Right cardiac atrium (tissue), 5 donors: ENCODE measurements around the gene PRSS48. TPM values are rescaled to one million over a fixed set of nuclear protein-coding genes. Genes with fewer than 3 reads are reported as not detected.

ENCODE experiments used
- ATAC-seq, 2 donors: fragments of 200-7000 bp; cut with Tn5 transposase; one replicate each; pipeline versions ENCODE4 v1.8.0 to v1.9.1; 2020; ENCODE audit warnings: moderate library complexity in 2 of 2, mild to moderate bottlenecking in 1 of 2
- DNase-seq, 3 donors: peaks; one replicate each; pipeline ENCODE4 v3.0.0-alpha.2; 2020
- H3K27ac ChIP-seq: one replicate; pipeline ENCODE4 v1.5.1; 2013; ENCODE audit warnings: mild to moderate bottlenecking, low read length, control low read depth, moderate library complexity
- H3K27me3 ChIP-seq: one replicate; pipeline ENCODE4 v1.6.1; 2013; ENCODE audit not compliant: control insufficient read depth, insufficient read depth
- H3K4me1 ChIP-seq: one replicate; pipeline ENCODE4 v1.6.1; 2013; ENCODE audit warnings: low read length; ENCODE audit not compliant: control insufficient read depth, insufficient read depth
- H3K4me3 ChIP-seq: one replicate; pipeline ENCODE4 v1.5.1; 2013; ENCODE audit warnings: low read length, control low read depth
- H3K9me3 ChIP-seq: one replicate; pipeline ENCODE4 v1.6.1; 2013; ENCODE audit warnings: low read length; ENCODE audit not compliant: control insufficient read depth
- WGBS: extraction: QIAGEN DNeasy Blood & Tissue Kit; methylation state at CpG from one replicate; pipeline ENCODE4 v1.1.7; 2013; 5-methylcytosine and 5-hydroxymethylcytosine counted together
- intact Hi-C, 4 donors: fragments of 100-400 bp; cut with DNase I; formaldehyde crosslinking; loops; one replicate each; pipeline versions ENCODE4 v1.11.0 to v1.14.0; 2022 to 2023
- polyA plus RNA-seq: library from polyadenylated mRNA; stranded (reverse); fragments of 200-250 nt; gene quantifications from one replicate; pipeline ENCODE4 v1.2.3, GENCODE V29; 2013
- total RNA-seq, 4 donors: library from RNA; stranded (reverse); fragmentation: NEBNext Ultra II Directional; extraction: Animal tissue kit (Norgen Biotek cat#: 25700); gene quantifications; one replicate each; pipeline ENCODE4 v1.2.1, GENCODE V29; 2021
- donor health status: healthy with polysubstance abuse.
- donor health status: DM: no; HTN: yes; CAD: no.
- donor health status: DM: no; HTN: no; CAD: no.
- donor health status: DM: no; HTN: yes; CAD: no; lungs with severe emphysema.
- donor health status: DM: yes; HTN: yes; CAD: no.

PRSS48 gene
- total and polyA plus RNA-seq, 5 donors = not detected

GRCh38 chr4:151331276-151332042, 54.5 kb downstream of the PRSS48 start:
- Histone ChIP-seq H3K4me1 (no peaks in the 10 kb centered on the region), H3K27ac (no peak overlapping the region), H3K4me3 (no peak overlapping the region), H3K27me3 (no peaks in the 10 kb centered on the region), H3K9me3 (no peaks in the 10 kb centered on the region)
- DNase-seq (no peak), ATAC-seq (no peak)
- WGBS = 89% methylated on average over 1 of the region's 1 CpG
- intact Hi-C loops = no loop called here

GRCh38 chr4:151339467-151339866, 62.5 kb downstream of the PRSS48 start:
- intact Hi-C loops = no loop called here
- DNase-seq (no peak), ATAC-seq (no peak)

GRCh38 chr4:151340751-151341385, 63.9 kb downstream of the PRSS48 start:
- WGBS = 89% methylated on average over 5 of the region's 5 CpGs
- Histone ChIP-seq H3K4me3 (no peak overlapping the region), H3K4me1 (no peaks in the 10 kb centered on the region), H3K27ac (no peak overlapping the region), H3K9me3 (no peaks in the 10 kb centered on the region), H3K27me3 (no peaks in the 10 kb centered on the region)
- intact Hi-C loops = no loop called here
- DNase-seq = no peak
- ATAC-seq = no peak

More at GRCh38 chr4:151339467-151339866, 62.5 kb downstream of the PRSS48 start:
- H3K27ac ChIP-seq = no peak overlapping the region
- H3K9me3 ChIP-seq = no peaks in the 10 kb centered on the region
- H3K27me3 ChIP-seq = no peaks in the 10 kb centered on the region
- H3K4me1 ChIP-seq = no peaks in the 10 kb centered on the region
- H3K4me3 ChIP-seq = no peak overlapping the region
- 92% methylated on average over 2 of the region's 2 CpGs for WGBS

Other genes with a start within 250 kb of the PRSS48 start
- gene RPS3A, start 177.5 kb upstream of the PRSS48 start, total RNA-seq = 1,000 to 10,000 TPM; 1,119 to 1,323 (median 1,233) TPM
- gene RPS3A, start 177.5 kb upstream of the PRSS48 start, polyA plus RNA-seq = 1,657 TPM
- 100 to 1,000 TPM in 2 of 4 donors, 10 to 100 TPM in 2; 81.6 to 123 (median 98.1) TPM for gene SH3D19, start 48.4 kb downstream of the PRSS48 start, total RNA-seq
- gene SH3D19, start 48.4 kb downstream of the PRSS48 start, polyA plus RNA-seq = 46.7 TPM
- 10 to 100 TPM; 12.9 to 20.2 (median 14.9) TPM for gene FHIP1A, start 132.0 kb downstream of the PRSS48 start, total RNA-seq
- 2.4 TPM for gene FHIP1A, start 132.0 kb downstream of the PRSS48 start, polyA plus RNA-seq